ENCODE measurements around the gene CENPW. TPM values are rescaled to one million over a fixed set of nuclear protein-coding genes. Genes with fewer than 3 reads are reported as not detected.

The CENPW gene
- total and polyA plus RNA-seq, 7 donors: 1.3 to 31.1 (median 5.1) TPM

GRCh38 chr6:126318797-126319196 is 21.1 kb upstream of the CENPW start:
- WGBS, 3 donors: 93 to 100% (median 95%) methylated on average over 1 of the region's 1 CpG
- intact Hi-C loops (cut with DNase I): no loop called here
- no peak for ATAC-seq

GRCh38 chr6:126333729-126334128 is 6.2 kb upstream of the CENPW start:
- intact Hi-C loops (cut with DNase I): loop anchor here (10.0 kb wide), 2 partner anchors 149 to 791 kb away; no protein-coding TSS in a partner anchor
- Histone ChIP-seq H3K4me3 (no peak overlapping the region), H3K36me3 (ENCODE audit: insufficient read depth in 1 of 2, low read depth in 1 of 2) (no peaks in the 10 kb centered on the region), H3K27ac (no peak overlapping the region), H3K9me3 (no peaks in the 10 kb centered on the region), H3K4me1 (peaks cover 4% of the 10 kb centered on the region), H3K27me3 (ENCODE audit: insufficient read depth in 3 of 3, low read length in 2 of 3) (no peaks in the 10 kb centered on the region)
- WGBS, 3 donors: 91 to 95% (median 93%) methylated on average over 2 of the region's 2 CpGs
- TF ChIP-seq, protein P1, sequence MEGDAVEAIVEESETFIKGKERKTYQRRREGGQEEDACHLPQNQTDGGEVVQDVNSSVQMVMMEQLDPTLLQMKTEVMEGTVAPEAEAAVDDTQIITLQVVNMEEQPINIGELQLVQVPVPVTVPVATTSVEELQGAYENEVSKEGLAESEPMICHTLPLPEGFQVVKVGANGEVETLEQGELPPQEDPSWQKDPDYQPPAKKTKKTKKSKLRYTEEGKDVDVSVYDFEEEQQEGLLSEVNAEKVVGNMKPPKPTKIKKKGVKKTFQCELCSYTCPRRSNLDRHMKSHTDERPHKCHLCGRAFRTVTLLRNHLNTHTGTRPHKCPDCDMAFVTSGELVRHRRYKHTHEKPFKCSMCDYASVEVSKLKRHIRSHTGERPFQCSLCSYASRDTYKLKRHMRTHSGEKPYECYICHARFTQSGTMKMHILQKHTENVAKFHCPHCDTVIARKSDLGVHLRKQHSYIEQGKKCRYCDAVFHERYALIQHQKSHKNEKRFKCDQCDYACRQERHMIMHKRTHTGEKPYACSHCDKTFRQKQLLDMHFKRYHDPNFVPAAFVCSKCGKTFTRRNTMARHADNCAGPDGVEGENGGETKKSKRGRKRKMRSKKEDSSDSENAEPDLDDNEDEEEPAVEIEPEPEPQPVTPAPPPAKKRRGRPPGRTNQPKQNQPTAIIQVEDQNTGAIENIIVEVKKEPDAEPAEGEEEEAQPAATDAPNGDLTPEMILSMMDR (IDR thresholded peaks at IDR 0.05): no peak
- no peak for ATAC-seq
- no peak for DNase-seq

More at GRCh38 chr6:126318797-126319196, 21.1 kb upstream of the CENPW start:
- DNase-seq: no peak
- no peaks in the 10 kb centered on the region for H3K4me1 ChIP-seq
- H3K27ac ChIP-seq: no peak overlapping the region
- H3K9me3 ChIP-seq: no peaks in the 10 kb centered on the region
- no peak overlapping the region for H3K4me3 ChIP-seq
- TF ChIP-seq, protein P1 (IDR thresholded peaks at IDR 0.05): no peak
- no peaks in the 10 kb centered on the region for H3K36me3 ChIP-seq (ENCODE audit: insufficient read depth in 1 of 2, low read depth in 1 of 2)
- H3K27me3 ChIP-seq (ENCODE audit: insufficient read depth in 3 of 3, low read length in 2 of 3): no peaks in the 10 kb centered on the region

GRCh38 chr6:126335210-126335609 is 4.7 kb upstream of the CENPW start:
- 68 to 73% (median 68%) methylated on average over 3 of the region's 3 CpGs for WGBS, 3 donors

DNA sequence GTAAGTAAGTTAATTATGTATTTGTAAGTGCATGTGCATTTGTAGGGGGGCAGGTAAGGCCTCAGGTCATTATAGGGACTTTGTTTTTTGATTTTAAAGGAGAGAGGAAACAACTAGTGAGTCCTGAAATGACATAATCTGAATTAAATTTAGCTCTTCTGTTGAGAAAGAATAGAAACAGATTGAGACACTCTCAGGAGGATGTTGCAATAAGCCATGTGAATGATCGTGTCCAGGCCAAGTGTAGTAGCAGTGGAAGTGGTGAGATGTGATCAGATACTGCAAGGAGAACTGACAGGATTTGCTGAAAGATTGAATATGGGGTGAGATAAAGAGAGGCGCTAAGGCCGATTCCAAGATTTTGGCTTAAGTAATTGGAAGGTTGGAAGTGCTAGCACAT is 2.6 kb upstream of the CENPW start:
- ATAC-seq (peak; percentile 88 to 91 (median 88)), DNase-seq (no peak)
- Histone ChIP-seq H3K36me3 (ENCODE audit: insufficient read depth in 1 of 2, low read depth in 1 of 2) (no peaks in the 10 kb centered on the region), H3K27me3 (ENCODE audit: insufficient read depth in 3 of 3, low read length in 2 of 3) (no peaks in the 10 kb centered on the region), H3K4me3 (no peak overlapping the region), H3K4me1 (peaks cover 12% of the 10 kb centered on the region), H3K9me3 (no peaks in the 10 kb centered on the region), H3K27ac (peak overlapping the region; percentile 53)
- TF ChIP-seq, protein P1 (IDR thresholded peaks at IDR 0.05): no peak
- intact Hi-C loops (cut with DNase I): loop anchor here (10.0 kb wide), 2 partner anchors 153 to 787 kb away; no protein-coding TSS in a partner anchor
- 30 to 70% (median 41%) methylated on average over 3 of the region's 3 CpGs for WGBS, 3 donors

More at GRCh38 chr6:126335210-126335609, 4.7 kb upstream of the CENPW start:
- TF ChIP-seq, protein P1 (IDR thresholded peaks at IDR 0.05): no peak
- ATAC-seq (no peak), DNase-seq (no peak)
- H3K27me3 ChIP-seq (ENCODE audit: insufficient read depth in 3 of 3, low read length in 2 of 3): no peaks in the 10 kb centered on the region
- no peak overlapping the region for H3K27ac ChIP-seq
- no peak overlapping the region for H3K4me3 ChIP-seq
- no peaks in the 10 kb centered on the region for H3K36me3 ChIP-seq (ENCODE audit: insufficient read depth in 1 of 2, low read depth in 1 of 2)
- H3K9me3 ChIP-seq: no peaks in the 10 kb centered on the region
- intact Hi-C loops (cut with DNase I): loop anchor here (10.0 kb wide), 2 partner anchors 150 to 790 kb away; no protein-coding TSS in a partner anchor
- H3K4me1 ChIP-seq: peaks cover 4% of the 10 kb centered on the region

GRCh38 chr6:126341126-126341525 is 1.2 kb downstream of the CENPW start:
- Histone ChIP-seq H3K4me1 (peaks cover 12% of the 10 kb centered on the region), H3K4me3 (peak overlapping the region; percentile 76), H3K36me3 (ENCODE audit: insufficient read depth in 1 of 2, low read depth in 1 of 2) (no peaks in the 10 kb centered on the region), H3K27ac (no peak overlapping the region), H3K27me3 (ENCODE audit: insufficient read depth in 3 of 3, low read length in 2 of 3) (no peaks in the 10 kb centered on the region), H3K9me3 (no peaks in the 10 kb centered on the region)
- DNase-seq (no peak), ATAC-seq (no peak)
- intact Hi-C loops (cut with DNase I): no loop called here
- WGBS, 3 donors: 64 to 67% (median 65%) methylated on average over 3 of the region's 3 CpGs
- TF ChIP-seq, protein P1 (IDR thresholded peaks at IDR 0.05): no peak
